ENCODE results near the gene TEPSIN. TPM values are rescaled to one million over a fixed set of nuclear protein-coding genes. Genes with fewer than 3 reads are reported as not detected.

The TEPSIN gene
- total and polyA plus RNA-seq, 2 of the 8 experiments (the other 6 are each of a cell fraction or from before 2014, with no cell fraction given): 22.9 to 28.0 TPM

- Histone ChIP-seq H3K4me3 (ENCODE audit: extremely low read depth in 1 of 4, insufficient read depth in 2 of 4, low read depth in 3 of 4, low read length in 4 of 4) (no peak overlapping the region), H2BK5ac (ENCODE audit: low read depth, low read length) (no peak overlapping the region), H3K9ac (replicated peaks in 1 of 4; ENCODE audit: extremely low read depth in 1 of 4, low read depth in 3 of 4, low read length in 3 of 4) (no peak overlapping the region), H3K79me1 (ENCODE audit: low read depth, low read length) (no peaks in the 10 kb centered on the region), H3K23ac (ENCODE audit: insufficient read length) (no peak overlapping the region), H3K9me3 (ENCODE audit: insufficient read depth in 2 of 2, low read depth in 1 of 2, low read length in 1 of 2) (no peaks in the 10 kb centered on the region), H3K27me3 (replicated peaks in 1 of 4; ENCODE audit: control insufficient read depth in 3 of 4, extremely low read depth in 1 of 4, insufficient read depth in 3 of 4, low read length in 3 of 4) (no peaks in the 10 kb centered on the region), H3K36me3 (ENCODE audit: control insufficient read depth in 2 of 4, insufficient read depth in 4 of 4, low read length in 3 of 4) (peaks cover 2 to 26% (median 5%) of the 10 kb centered on the region in 4 experiments; a peak in 3 of 8 replicates), H2BK120ac (replicated peaks; ENCODE audit: low read depth, low read length) (no peak overlapping the region), H4K20me1 (replicated peaks in 1 of 2; ENCODE audit: control insufficient read depth in 1 of 2, insufficient read depth in 2 of 2, low read length in 2 of 2) (peaks cover 0 to 5% of the 10 kb centered on the region in 2 experiments), H3K27ac (ENCODE audit: low read depth, low read length) (no peak overlapping the region), H3K14ac (ENCODE audit: insufficient read length) (no peak overlapping the region), H2BK20ac (ENCODE audit: low read length) (no peak overlapping the region), H2AK5ac (ENCODE audit: low read depth, low read length) (no peak overlapping the region), H3K79me2 (ENCODE audit: control insufficient read depth in 1 of 2, insufficient read depth in 2 of 2, low read length in 2 of 2) (no peaks in the 10 kb centered on the region), H3K23me2 (ENCODE audit: low read depth, low read length) (no peaks in the 10 kb centered on the region), H3K56ac (replicated peaks; ENCODE audit: insufficient read length, low read depth, low read length) (no peak overlapping the region), H3K4me2 (ENCODE audit: insufficient read depth in 1 of 2, low read depth in 2 of 2, low read length in 2 of 2) (no peak overlapping the region), H3K4ac (replicated peaks; ENCODE audit: insufficient read length, low read depth, low read length) (no peak overlapping the region), H3K4me1 (replicated peaks in 1 of 4; ENCODE audit: control insufficient read depth in 3 of 4, insufficient read depth in 4 of 4, low read length in 3 of 4) (no peaks in the 10 kb centered on the region; a peak in 1 of 7 replicates), H2AFZ (ENCODE audit: low read length) (no peak overlapping the region), H2BK12ac (ENCODE audit: low read depth, low read length) (no peak overlapping the region), H4K8ac (ENCODE audit: extremely low read depth, insufficient read depth, low read length) (no peak overlapping the region), H4K91ac (replicated peaks; ENCODE audit: insufficient read length, low read length) (no peak overlapping the region), H4K5ac (ENCODE audit: insufficient read length, low read depth, low read length) (no peak overlapping the region), H2BK15ac (ENCODE audit: low read length) (no peak overlapping the region), H3K18ac (ENCODE audit: extremely low read depth, low read length) (no peak overlapping the region)
- FAIRE-seq (no peak), DNase-seq (ENCODE audit: low read depth in 1 of 2, low spot score in 2 of 2) (no peak)
- ChIA-PET POLR2A (ENCODE audit: partially characterized antibody) (no interaction called here), CTCF (ENCODE audit: partially characterized antibody) (interaction anchor here (0.8 to 3.7 kb wide), 4 partner anchors 24 to 75 kb away, joined by 3 to 16 read pairs (median 4); no protein-coding TSS in a partner anchor)
- WGBS, 2 experiments (ENCODE audit: extremely low coverage in 1 of 2, insufficient coverage in 1 of 2, insufficient read length in 1 of 2, insufficient replicate concordance in 2 of 2, low coverage in 1 of 2, low lambda C conversion rate in 2 of 2, missing lambda C conversion rate in 1 of 2): 97% methylated on average over 32 of the region's 45 CpGs; no CpG with 5 or more reads in 1 of the 2 experiments
- TF ChIP-seq POLR2A (IDR thresholded peaks at IDR 0.05; ENCODE audit: control extremely low read depth in 1 of 2, low read depth in 2 of 2, low read length in 2 of 2): no peak
- no peak for TF ChIP-seq RAD21 (IDR thresholded peaks at IDR 0.05 in 1 of 2, conservative IDR thresholded peaks at IDR 0.05 in 1 of 2; ENCODE audit: low read depth in 2 of 2, low read length in 2 of 2)
- no peak for TF ChIP-seq CTBP2 (IDR thresholded peaks at IDR 0.05; ENCODE audit: borderline replicate concordance, insufficient read depth, insufficient read length, low read length)
- no peak for TF ChIP-seq POU5F1 (IDR thresholded peaks at IDR 0.05; ENCODE audit: low read depth, low read length)
- no peak for TF ChIP-seq PHF8 (conservative IDR thresholded peaks at IDR 0.05; ENCODE audit: low read depth, low read length)
- TF ChIP-seq NANOG (IDR thresholded peaks at IDR 0.05; ENCODE audit: insufficient read depth, low read depth, low read length, poor library complexity, severe bottlenecking): no peak
- TF ChIP-seq SIN3A (conservative IDR thresholded peaks at IDR 0.05 in 1 of 2, IDR thresholded peaks at IDR 0.05 in 1 of 2; ENCODE audit: low read depth in 1 of 2, low read length in 2 of 2): no peak
- no peak for TF ChIP-seq SAP30 (IDR thresholded peaks at IDR 0.05; ENCODE audit: insufficient read depth, insufficient replicate concordance, low read length)
- no peak for TF ChIP-seq SUZ12 (IDR thresholded peaks at IDR 0.05; ENCODE audit: low read length)
- no peak for TF ChIP-seq GTF2F1 (IDR thresholded peaks at IDR 0.05; ENCODE audit: borderline replicate concordance, low read depth, low read length)
- no peak for TF ChIP-seq FOSL1 (IDR thresholded peaks at IDR 0.05; ENCODE audit: insufficient read depth, low read depth, low read length)
These were observed 42.1 kb downstream of the TEPSIN start for GRCh38 chr17:81196505-81197408.

All from H1 (cell line).